Lower leg skin (tissue), 3 donors: ENCODE data around the gene ZFP3.

Source experiments
- POLR2A ChIP-seq, 2 donors: fragments of 450-650 bp; IDR thresholded peaks; one replicate each; pipeline ENCODE4 v1.6.1; 2016 to 2017; ENCODE audit warnings: antibody characterized with exemption in 2 of 2, mild to moderate bottlenecking in 1 of 2, moderate library complexity in 1 of 2
- TF ChIP-seq, protein P1 (sequence below), 3 donors: fragments of 450-650 bp; IDR thresholded peaks; one replicate each; pipeline ENCODE4 v1.5.1; 2016; ENCODE audit warnings: antibody characterized with exemption in 3 of 3, mild to moderate bottlenecking in 3 of 3, moderate library complexity in 2 of 3

DNA sequence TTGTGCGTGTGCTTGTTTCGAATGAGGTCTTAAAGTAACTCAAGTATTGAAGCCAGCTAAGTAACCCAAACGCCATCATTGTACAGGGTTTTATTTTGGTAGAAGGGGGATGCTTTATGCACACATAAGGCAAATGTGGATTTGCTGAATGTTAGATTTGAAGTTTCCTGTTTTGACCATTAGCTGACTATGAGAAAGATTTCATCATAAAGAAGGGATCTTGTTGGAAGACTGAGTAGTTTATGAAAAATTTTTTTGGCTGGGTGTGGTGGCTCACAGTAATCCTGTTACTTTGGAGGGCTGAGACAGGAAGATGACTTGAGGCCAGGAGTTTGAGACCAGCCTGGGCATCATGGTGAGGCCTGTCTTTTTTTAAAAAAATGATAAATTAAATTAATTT, 10.0 kb upstream of the ZFP3 start:
- TF ChIP-seq POLR2A (IDR thresholded peaks at IDR 0.05): no peak
- TF ChIP-seq, protein P1, sequence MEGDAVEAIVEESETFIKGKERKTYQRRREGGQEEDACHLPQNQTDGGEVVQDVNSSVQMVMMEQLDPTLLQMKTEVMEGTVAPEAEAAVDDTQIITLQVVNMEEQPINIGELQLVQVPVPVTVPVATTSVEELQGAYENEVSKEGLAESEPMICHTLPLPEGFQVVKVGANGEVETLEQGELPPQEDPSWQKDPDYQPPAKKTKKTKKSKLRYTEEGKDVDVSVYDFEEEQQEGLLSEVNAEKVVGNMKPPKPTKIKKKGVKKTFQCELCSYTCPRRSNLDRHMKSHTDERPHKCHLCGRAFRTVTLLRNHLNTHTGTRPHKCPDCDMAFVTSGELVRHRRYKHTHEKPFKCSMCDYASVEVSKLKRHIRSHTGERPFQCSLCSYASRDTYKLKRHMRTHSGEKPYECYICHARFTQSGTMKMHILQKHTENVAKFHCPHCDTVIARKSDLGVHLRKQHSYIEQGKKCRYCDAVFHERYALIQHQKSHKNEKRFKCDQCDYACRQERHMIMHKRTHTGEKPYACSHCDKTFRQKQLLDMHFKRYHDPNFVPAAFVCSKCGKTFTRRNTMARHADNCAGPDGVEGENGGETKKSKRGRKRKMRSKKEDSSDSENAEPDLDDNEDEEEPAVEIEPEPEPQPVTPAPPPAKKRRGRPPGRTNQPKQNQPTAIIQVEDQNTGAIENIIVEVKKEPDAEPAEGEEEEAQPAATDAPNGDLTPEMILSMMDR (IDR thresholded peaks at IDR 0.05): no peak
